OCI-LY7 (cell line): ENCODE results near the gene TRHDE. TPM values are rescaled to one million over a fixed set of nuclear protein-coding genes. Genes with fewer than 3 reads are reported as not detected.

Source experiments
- BruUV-seq: library from RNA; stranded (reverse); fragments of 400-500 nt; replicated peaks from 2 replicates; lab custom pipeline; 2021; lab: Mats Ljungman, UMichigan
- CTCF ChIA-PET: fragments of 300-600 bp; sonication (Branson Sonifier 250); formaldehyde crosslinking; loops from one replicate; lab custom pipeline; 2022; ENCODE audit warnings: antibody characterized with exemption; ENCODE audit not compliant: unreplicated experiment; lab: Charles Lee
- POLR2A ChIA-PET: fragments of 300-600 bp; sonication (Branson Sonifier 250); formaldehyde crosslinking; loops from one replicate; lab custom pipeline; 2022; ENCODE audit warnings: antibody characterized with exemption; lab: Charles Lee
- DNase-seq: peaks from one replicate; pipeline ENCODE4 v3.0.0-alpha.2; 2015; ENCODE audit warnings: low spot score
- H2AFZ ChIP-seq: fragments of 200-600 bp; sonication (generic), shearing (Covaris generic); 2 replicates; pipeline ENCODE4 v1.6.1; 2014; ENCODE audit warnings: mild to moderate bottlenecking, antibody characterized with exemption, low read length, moderate library complexity
- H3K27ac ChIP-seq: fragments of 200-600 bp; sonication (generic); 2 replicates; pipeline ENCODE4 v1.5.1; 2014; ENCODE audit warnings: mixed run types, low read depth, mild to moderate bottlenecking, moderate library complexity, low read length, inconsistent platforms; ENCODE audit not compliant: poor library complexity, severe bottlenecking
- H3K36me3 ChIP-seq: fragments of 200-600 bp; sonication (generic); 2 replicates; pipeline ENCODE4 v1.6.1; 2014; ENCODE audit warnings: mild to moderate bottlenecking, antibody characterized with exemption, low read length, moderate library complexity, mixed read lengths; ENCODE audit not compliant: insufficient read depth
- H3K4me1 ChIP-seq: fragments of 200-600 bp; sonication (generic); 2 replicates; pipeline ENCODE4 v1.5.1; 2014; ENCODE audit warnings: mild to moderate bottlenecking, low read length; ENCODE audit not compliant: insufficient read depth, poor library complexity, severe bottlenecking
- H3K4me2 ChIP-seq: fragments of 200-600 bp; sonication (generic); 2 replicates; pipeline ENCODE4 v1.6.1; 2014; ENCODE audit warnings: mild to moderate bottlenecking, low read length
- H3K4me3 ChIP-seq: fragments of 200-600 bp; sonication (generic); 2 replicates; pipeline ENCODE4 v1.5.1; 2014; ENCODE audit warnings: mild to moderate bottlenecking, low read depth, low read length; ENCODE audit not compliant: poor library complexity, severe bottlenecking
- H3K79me2 ChIP-seq: fragments of 200-600 bp; sonication (generic); 2 replicates; pipeline ENCODE4 v1.6.1; 2016; ENCODE audit warnings: low read depth, mild to moderate bottlenecking, low read length, moderate library complexity, mixed read lengths; ENCODE audit not compliant: insufficient read depth
- H3K9me2 ChIP-seq: fragments of 200-600 bp; sonication (generic); 2 replicates; pipeline ENCODE4 v1.6.1; 2016; ENCODE audit warnings: mild to moderate bottlenecking, low read length, mixed read lengths; ENCODE audit not compliant: insufficient read depth
- H3K9me3 ChIP-seq: fragments of 200-600 bp; sonication (generic); 2 replicates; pipeline ENCODE4 v1.6.1; 2014; ENCODE audit warnings: mild to moderate bottlenecking, mixed run types, low read length, mixed read lengths
- H4K20me1 ChIP-seq: fragments of 200-600 bp; sonication (generic); 2 replicates; pipeline ENCODE4 v1.6.1; 2014; ENCODE audit warnings: mild to moderate bottlenecking, antibody characterized with exemption, low read length, moderate library complexity, mixed read lengths; ENCODE audit not compliant: insufficient read depth
- EZH2phosphoT487 ChIP-seq: fragments of 200-600 bp; sonication (generic); IDR thresholded peaks from 2 replicates; pipeline ENCODE4 v1.6.1; 2018; ENCODE audit warnings: low read depth, borderline replicate concordance, mild to moderate bottlenecking, mixed run types, antibody characterized with exemption, low read length, moderate library complexity, mixed read lengths
- intact Hi-C: fragments of 100-400 bp; cut with micrococcal nuclease; formaldehyde crosslinking; loops from one replicate; pipeline ENCODE4 v1.10.0; 2022; ENCODE audit not compliant: unreplicated experiment
- total RNA-seq, 2 experiments: library from RNA; depleted of rRNA in 1 of 2; stranded (reverse); fragments of >200 nt in 1 of 2; shearing (Covaris generic) in 1 of 2; gene quantifications; 2 replicates each; pipeline ENCODE4 v1.2.3, GENCODE V29; 2014 to 2022
- TF ChIP-seq, protein P1 (sequence below): fragments of 200-600 bp; sonication (generic); conservative IDR thresholded peaks from 2 replicates; pipeline ENCODE4 v1.5.1; 2014; ENCODE audit warnings: mild to moderate bottlenecking, antibody characterized with exemption, low read length, moderate library complexity, mixed read lengths

TRHDE gene
- total RNA-seq, 2 experiments from 2014 or later: not detected

DNA sequence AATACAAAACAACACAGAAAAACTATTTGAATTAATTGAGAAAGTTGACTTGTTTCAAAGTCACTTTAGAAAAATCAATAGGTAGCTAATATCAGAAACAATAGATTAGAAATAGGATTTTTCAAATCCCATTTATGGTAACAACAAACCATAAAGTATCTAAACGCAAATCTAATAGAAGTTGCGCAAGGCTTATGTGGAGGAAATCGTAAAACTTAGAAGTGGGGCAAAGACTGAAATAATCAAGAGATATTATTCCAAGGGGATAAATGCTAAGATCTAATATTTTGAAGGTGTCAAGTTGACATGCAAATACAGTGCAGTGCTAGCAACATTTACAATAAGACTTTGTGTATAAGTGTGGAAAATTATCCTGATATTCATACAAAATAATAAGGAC is 87.2 kb downstream of the TRHDE start:
- Histone ChIP-seq H3K79me2 (no peaks in the 10 kb centered on the region), H4K20me1 (no peaks in the 10 kb centered on the region), H3K4me1 (no peaks in the 10 kb centered on the region), H3K27ac (no peak overlapping the region), H3K4me3 (no peak overlapping the region), H3K9me2 (no peaks in the 10 kb centered on the region), H3K9me3 (no peaks in the 10 kb centered on the region), H2AFZ (no peak overlapping the region), H3K4me2 (no peak overlapping the region), H3K36me3 (no peaks in the 10 kb centered on the region)
- intact Hi-C loops: no loop called here
- TF ChIP-seq EZH2phosphoT487: no peak
- TF ChIP-seq, protein P1, sequence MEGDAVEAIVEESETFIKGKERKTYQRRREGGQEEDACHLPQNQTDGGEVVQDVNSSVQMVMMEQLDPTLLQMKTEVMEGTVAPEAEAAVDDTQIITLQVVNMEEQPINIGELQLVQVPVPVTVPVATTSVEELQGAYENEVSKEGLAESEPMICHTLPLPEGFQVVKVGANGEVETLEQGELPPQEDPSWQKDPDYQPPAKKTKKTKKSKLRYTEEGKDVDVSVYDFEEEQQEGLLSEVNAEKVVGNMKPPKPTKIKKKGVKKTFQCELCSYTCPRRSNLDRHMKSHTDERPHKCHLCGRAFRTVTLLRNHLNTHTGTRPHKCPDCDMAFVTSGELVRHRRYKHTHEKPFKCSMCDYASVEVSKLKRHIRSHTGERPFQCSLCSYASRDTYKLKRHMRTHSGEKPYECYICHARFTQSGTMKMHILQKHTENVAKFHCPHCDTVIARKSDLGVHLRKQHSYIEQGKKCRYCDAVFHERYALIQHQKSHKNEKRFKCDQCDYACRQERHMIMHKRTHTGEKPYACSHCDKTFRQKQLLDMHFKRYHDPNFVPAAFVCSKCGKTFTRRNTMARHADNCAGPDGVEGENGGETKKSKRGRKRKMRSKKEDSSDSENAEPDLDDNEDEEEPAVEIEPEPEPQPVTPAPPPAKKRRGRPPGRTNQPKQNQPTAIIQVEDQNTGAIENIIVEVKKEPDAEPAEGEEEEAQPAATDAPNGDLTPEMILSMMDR: no peak
- DNase-seq: no peak
- ChIA-PET CTCF (no interaction called here), POLR2A (interaction anchor here (0.6 kb wide), 2 partner anchors 193 to 1080 kb away, joined by 3 read pairs; no protein-coding TSS in a partner anchor)
- BruUV-seq: no TSS peak

DNA sequence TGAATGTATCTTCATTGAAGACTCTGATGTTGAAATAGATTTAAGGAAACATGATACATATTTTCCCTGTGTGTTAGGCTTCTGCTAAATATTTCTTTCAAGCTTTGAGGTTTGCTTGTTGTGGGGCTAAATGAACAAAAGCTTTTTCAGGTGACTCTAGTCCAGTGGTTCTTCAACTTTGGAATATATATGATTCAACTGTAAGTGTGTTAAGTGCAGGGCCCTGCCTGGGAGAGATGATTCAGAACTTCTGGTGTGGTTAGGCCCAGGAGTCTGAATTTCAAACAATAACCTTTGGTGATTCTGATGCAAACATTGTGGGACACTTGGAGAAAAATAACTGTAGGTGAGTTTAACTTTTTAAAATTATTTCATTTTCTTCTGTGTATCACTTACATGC is 93.0 kb downstream of the TRHDE start:
- no peak overlapping the region for H3K27ac ChIP-seq
- H3K9me2 ChIP-seq: no peaks in the 10 kb centered on the region
- H3K4me2 ChIP-seq: no peak overlapping the region
- H3K79me2 ChIP-seq: no peaks in the 10 kb centered on the region
- no peaks in the 10 kb centered on the region for H4K20me1 ChIP-seq
- no TSS peak for BruUV-seq
- intact Hi-C loops: no loop called here
- H3K9me3 ChIP-seq: no peaks in the 10 kb centered on the region
- no peak overlapping the region for H3K4me3 ChIP-seq
- POLR2A ChIA-PET: interaction anchor here (0.6 kb wide), 1 partner anchor 233 kb away, joined by 4 read pairs; no protein-coding TSS in a partner anchor
- no peak for DNase-seq
- H2AFZ ChIP-seq: no peak overlapping the region
- no peaks in the 10 kb centered on the region for H3K36me3 ChIP-seq
- no peaks in the 10 kb centered on the region for H3K4me1 ChIP-seq
- TF ChIP-seq EZH2phosphoT487: no peak
- TF ChIP-seq, protein P1: no peak
- CTCF ChIA-PET: no interaction called here

DNA sequence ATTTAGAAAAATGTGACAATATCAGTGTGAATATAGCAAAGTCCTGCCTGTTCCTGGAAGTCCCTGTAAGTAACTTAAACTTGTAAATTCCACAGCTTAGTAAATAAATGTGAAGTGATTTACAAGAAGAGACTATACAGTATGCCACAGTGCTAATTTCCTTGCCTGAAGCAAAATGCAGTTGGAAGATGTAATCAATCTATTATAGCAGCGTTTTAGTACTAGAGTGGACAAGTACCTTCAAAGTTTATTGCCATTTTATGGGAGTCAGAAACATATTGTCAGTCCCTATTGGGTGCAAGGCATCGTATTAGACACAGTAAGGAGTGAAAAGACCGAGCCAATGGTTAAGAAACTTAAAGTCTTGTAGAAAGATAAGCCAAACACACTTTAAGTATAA is 94.1 kb downstream of the TRHDE start:
- BruUV-seq: no TSS peak
- Histone ChIP-seq H2AFZ (no peak overlapping the region), H3K36me3 (no peaks in the 10 kb centered on the region), H3K4me1 (no peaks in the 10 kb centered on the region), H3K4me2 (no peak overlapping the region), H3K4me3 (no peak overlapping the region), H3K9me2 (no peaks in the 10 kb centered on the region), H3K79me2 (no peaks in the 10 kb centered on the region), H3K9me3 (no peaks in the 10 kb centered on the region), H4K20me1 (no peaks in the 10 kb centered on the region), H3K27ac (no peak overlapping the region)
- intact Hi-C loops: no loop called here
- no peak for DNase-seq
- ChIA-PET CTCF (no interaction called here), POLR2A (interaction anchor here (1.1 kb wide), 1 partner anchor 13 kb away, joined by 4 read pairs; no protein-coding TSS in a partner anchor)
- TF ChIP-seq, protein P1: no peak
- TF ChIP-seq EZH2phosphoT487: no peak
